Liver (tissue), 9 donors: ENCODE data around the gene MGRN1. TPM values are rescaled to one million over a fixed set of nuclear protein-coding genes. Genes with fewer than 3 reads are reported as not detected.

Experiments used
- DNase-seq: peaks from one replicate; pipeline ENCODE4 v3.0.0-alpha.2; 2017; ENCODE audit warnings: low spot score
- H3K27ac ChIP-seq, 2 donors: one replicate each; pipeline ENCODE4 v1.7.0; 2013; ENCODE audit warnings: inconsistent platforms in 2 of 2, low read length in 2 of 2, control low read depth in 1 of 2, low read depth in 1 of 2, mild to moderate bottlenecking in 1 of 2
- H3K27me3 ChIP-seq, 4 donors: one replicate each; pipeline versions ENCODE4 v1.6.1 to v1.7.0; 2013; ENCODE audit warnings: low read length in 3 of 4, inconsistent platforms in 1 of 4, mild to moderate bottlenecking in 1 of 4, moderate library complexity in 1 of 4; ENCODE audit not compliant: control insufficient read depth in 4 of 4, insufficient read depth in 4 of 4
- H3K36me3 ChIP-seq, 4 donors: one replicate each; pipeline versions ENCODE4 v1.6.1 to v1.7.0; 2013; ENCODE audit warnings: low read length in 3 of 4, mild to moderate bottlenecking in 3 of 4, low read depth in 1 of 4, moderate library complexity in 1 of 4; ENCODE audit not compliant: control insufficient read depth in 4 of 4, insufficient read depth in 3 of 4
- H3K4me1 ChIP-seq, 4 donors: one replicate each; pipeline versions ENCODE4 v1.6.1 to v1.7.0; 2013; ENCODE audit warnings: low read length in 3 of 4, mild to moderate bottlenecking in 3 of 4, moderate library complexity in 1 of 4; ENCODE audit not compliant: control insufficient read depth in 4 of 4, insufficient read depth in 4 of 4
- H3K4me3 ChIP-seq, 3 donors: one replicate each; pipeline versions ENCODE4 v1.6.1 to v1.7.0; 2013; ENCODE audit warnings: low read length in 3 of 3, control low read depth in 1 of 3, low read depth in 1 of 3, mild to moderate bottlenecking in 1 of 3
- H3K9ac ChIP-seq, 2 donors: one replicate each; pipeline ENCODE4 v1.7.0; 2013; ENCODE audit warnings: low read length in 2 of 2, mild to moderate bottlenecking in 2 of 2, moderate library complexity in 2 of 2, control low read depth in 1 of 2, low read depth in 1 of 2
- H3K9me3 ChIP-seq, 4 donors: one replicate each; pipeline versions ENCODE4 v1.6.1 to v1.7.0; 2013; ENCODE audit warnings: low read length in 3 of 4; ENCODE audit not compliant: control insufficient read depth in 4 of 4
- CTCF ChIP-seq: fragments of 150-350 bp; IDR thresholded peaks from 2 replicates; pipeline ENCODE4 v1.5.1; 2017; ENCODE audit warnings: improper control_type of control experiment, low read depth, low read length; ENCODE audit not compliant: missing input control
- FOXA1 ChIP-seq: IDR thresholded peaks from 2 replicates; pipeline ENCODE4 v1.6.1; 2016; ENCODE audit warnings: antibody characterized with exemption
- GABPA ChIP-seq, 2 donors: IDR thresholded peaks in 1 of 2; conservative IDR thresholded peaks in 1 of 2; 2 replicates each; pipeline ENCODE4 v1.6.1; 2016; ENCODE audit warnings: antibody characterized with exemption in 2 of 2, mild to moderate bottlenecking in 1 of 2, moderate library complexity in 1 of 2
- HNF4G ChIP-seq: IDR thresholded peaks from 2 replicates; pipeline ENCODE4 v1.6.1; 2016; ENCODE audit warnings: antibody characterized with exemption
- RAD21 ChIP-seq, 2 donors: IDR thresholded peaks; 2 replicates each; pipeline ENCODE4 v1.6.1; 2016; ENCODE audit warnings: antibody characterized with exemption in 2 of 2, mild to moderate bottlenecking in 2 of 2
- RXRA ChIP-seq, 2 donors: IDR thresholded peaks; 2 replicates each; pipeline ENCODE4 v1.6.1; 2017 to 2018; ENCODE audit warnings: antibody characterized with exemption in 2 of 2, mild to moderate bottlenecking in 1 of 2
- SP1 ChIP-seq: IDR thresholded peaks from 2 replicates; pipeline ENCODE4 v1.6.1; 2018; ENCODE audit warnings: antibody characterized with exemption, mild to moderate bottlenecking
- WGBS: extraction: QIAGEN DNeasy Blood & Tissue Kit; methylation state at CpG from one replicate; pipeline ENCODE4 v1.1.7; 2013; 5-methylcytosine and 5-hydroxymethylcytosine counted together
- polyA plus RNA-seq, 2 donors: library from polyadenylated mRNA; stranded (reverse) in 1 of 2; unstranded in 1 of 2; fragments of 200-250 nt in 1 of 2; fragments of >200 nt in 1 of 2; fragmentation: Nextera tagmentation in 1 of 2; extraction: Ambion mirVana in 1 of 2; gene quantifications; one replicate each; pipeline versions ENCODE4 v1.2.1 to v1.2.3, GENCODE V29; 2013 to 2015
- total RNA-seq, 2 donors: library from RNA; depleted of rRNA; stranded (reverse); fragments of >200 nt; gene quantifications; one replicate each; pipeline ENCODE4 v1.2.3, GENCODE V29; 2014
- donor health status: healthy.
- donor health status: healthy.
- donor health status: healthy.
- donor health status: healthy.
- donor health status: healthy.

MGRN1 gene
- total and polyA plus RNA-seq, 4 donors: 15.9 to 35.7 (median 25.9) TPM

DNA sequence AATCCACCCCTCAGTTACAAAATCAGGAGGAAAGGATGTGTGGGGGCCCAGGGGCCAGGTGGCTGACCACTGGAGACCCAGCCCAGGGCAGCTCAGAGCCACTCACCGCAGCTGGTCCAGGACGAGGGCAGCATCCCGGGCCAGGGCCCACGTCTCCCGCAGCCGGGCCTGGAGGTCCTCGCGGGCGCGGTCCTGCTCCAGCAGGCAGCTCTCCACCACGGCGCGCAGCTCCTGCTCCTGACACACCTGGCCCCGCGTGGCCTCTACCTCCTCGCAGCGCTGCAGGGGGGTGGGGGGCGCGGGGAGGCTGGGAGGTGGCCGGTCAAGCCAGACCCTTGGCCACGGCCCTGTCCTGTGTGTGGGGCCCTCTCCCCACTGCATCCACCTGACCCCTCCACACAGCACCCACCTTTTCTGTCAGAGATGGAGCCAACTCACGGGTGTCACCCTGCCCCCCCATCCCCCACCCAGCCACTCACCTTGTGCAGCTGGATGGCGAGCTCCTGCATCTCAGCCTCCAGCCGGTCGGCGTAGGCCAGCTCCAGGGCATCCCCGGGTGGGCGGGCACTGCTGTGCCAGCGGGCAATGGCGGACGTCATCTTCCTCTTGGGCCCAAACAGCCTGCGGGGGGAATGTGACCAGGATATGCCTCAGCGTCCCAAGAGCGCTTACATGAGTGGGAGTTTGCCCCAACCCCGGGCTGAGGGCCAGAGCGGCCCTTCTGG lies 73.9 kb downstream of the MGRN1 start:
- Histone ChIP-seq H3K27ac (no peak overlapping the region), H3K36me3 (peaks cover 8 to 46% (median 18%) of the 10 kb centered on the region in 4 donors), H3K27me3 (no peaks in the 10 kb centered on the region), H3K4me3 (no peak overlapping the region), H3K9ac (no peak overlapping the region), H3K4me1 (peaks cover 2 to 35% (median 20%) of the 10 kb centered on the region in 4 donors), H3K9me3 (no peaks in the 10 kb centered on the region)
- 96% methylated on average over 36 of the region's 36 CpGs for WGBS
- TF ChIP-seq FOXA1: no peak
- DNase-seq: no peak

DNA sequence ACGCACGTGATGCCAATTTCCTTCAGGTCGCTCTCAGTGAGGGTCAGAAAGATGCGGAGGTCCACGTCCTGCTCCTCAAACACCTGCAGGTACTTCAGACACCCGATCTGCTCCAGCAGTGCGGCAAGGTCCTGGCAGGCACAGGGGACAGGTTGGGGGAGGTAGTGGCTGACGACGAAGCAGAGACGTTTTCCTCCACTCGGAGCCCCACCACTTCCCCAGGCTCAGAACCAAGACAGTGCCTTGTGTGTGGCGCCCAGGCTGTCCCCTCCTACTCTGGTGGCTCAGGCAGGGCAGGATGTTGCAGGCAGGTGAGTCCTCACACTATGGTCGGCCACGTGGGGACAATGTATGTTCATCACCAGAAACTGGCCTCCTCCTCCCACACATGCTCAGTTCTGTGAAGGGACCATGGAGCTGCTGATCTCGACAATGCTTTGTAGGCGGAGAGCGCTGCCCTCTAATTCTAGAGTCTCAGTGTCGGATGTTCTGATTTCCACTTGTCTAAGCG lies 74.5 kb downstream of the MGRN1 start:
- H3K27me3 ChIP-seq: no peaks in the 10 kb centered on the region
- H3K4me1 ChIP-seq: peaks cover 2 to 35% (median 17%) of the 10 kb centered on the region in 4 donors
- no peak for DNase-seq
- no peak overlapping the region for H3K27ac ChIP-seq
- H3K9ac ChIP-seq: no peak overlapping the region
- 95% methylated on average over 19 of the region's 19 CpGs for WGBS
- no peak overlapping the region for H3K4me3 ChIP-seq
- TF ChIP-seq CTCF (no peak), SP1 (no peak)
- H3K36me3 ChIP-seq: peaks cover 12 to 49% (median 19%) of the 10 kb centered on the region in 4 donors
- no peaks in the 10 kb centered on the region for H3K9me3 ChIP-seq

DNA sequence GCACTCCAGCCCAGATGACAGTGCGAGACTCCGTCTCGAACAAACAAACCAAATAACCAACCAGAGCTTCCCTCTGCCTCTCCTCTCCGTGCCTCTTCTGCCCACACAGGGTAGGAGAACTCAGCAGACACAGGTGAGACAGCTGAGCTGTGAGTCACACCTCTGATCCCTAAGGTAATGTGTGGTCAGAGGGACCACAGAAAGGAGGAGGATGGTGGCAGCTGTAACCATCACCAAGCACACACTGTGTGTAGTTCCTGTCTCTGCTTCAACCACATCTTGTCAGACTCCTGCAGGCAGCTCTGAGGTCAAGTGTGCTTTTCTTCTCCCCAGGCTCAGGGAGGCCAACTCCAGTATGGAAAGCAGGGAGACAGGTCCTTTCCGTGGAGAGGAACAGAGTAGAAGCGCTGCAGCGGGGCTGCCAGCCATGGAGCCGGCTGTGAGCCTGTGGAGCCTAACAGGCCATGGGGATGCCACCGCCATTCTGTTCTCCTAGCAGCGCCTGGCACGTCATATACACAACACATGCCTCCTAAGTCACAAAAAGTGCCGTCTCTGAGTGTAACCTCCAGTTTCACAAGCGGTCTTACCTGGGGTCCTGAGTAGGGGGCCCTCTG lies 75.9 kb downstream of the MGRN1 start:
- H3K4me3 ChIP-seq: no peak overlapping the region
- H3K27ac ChIP-seq: no peak overlapping the region
- peaks cover 12 to 53% (median 27%) of the 10 kb centered on the region in 4 donors for H3K36me3 ChIP-seq
- no peaks in the 10 kb centered on the region for H3K9me3 ChIP-seq
- H3K4me1 ChIP-seq: peaks cover 0 to 27% (median 11%) of the 10 kb centered on the region in 4 donors
- no peaks in the 10 kb centered on the region for H3K27me3 ChIP-seq
- H3K9ac ChIP-seq: no peak overlapping the region
- DNase-seq: no peak
- TF ChIP-seq GABPA (IDR thresholded peaks at IDR 0.05 in 1 of 2, conservative IDR thresholded peaks at IDR 0.05 in 1 of 2): no peak
- TF ChIP-seq RXRA (IDR thresholded peaks at IDR 0.05): no peak
- TF ChIP-seq HNF4G: no peak
- WGBS: 96% methylated on average over 13 of the region's 13 CpGs

- H3K27ac ChIP-seq: peak overlapping the region in 1 of 2 donors; percentile 42
- peaks cover 0 to 23% (median 11%) of the 10 kb centered on the region in 4 donors for H3K4me1 ChIP-seq
- WGBS: 74% methylated on average over 33 of the region's 33 CpGs
- no peak for DNase-seq
- H3K27me3 ChIP-seq: no peaks in the 10 kb centered on the region
- no peak overlapping the region for H3K4me3 ChIP-seq
- TF ChIP-seq SP1 (no peak), RAD21 (IDR thresholded peaks at IDR 0.05) (peak in 1 of 2 donors; percentile 9)
- no peaks in the 10 kb centered on the region for H3K9me3 ChIP-seq
- H3K9ac ChIP-seq: no peak overlapping the region
- peaks cover 10 to 46% (median 25%) of the 10 kb centered on the region in 4 donors for H3K36me3 ChIP-seq
Measured at GRCh38 chr16:4700997-4701743, 76.5 kb downstream of the MGRN1 start.
